Stimulated activated CD8-positive, alpha-beta memory T cell treated with anti-CD3 and anti-CD28 coated beads, Interleukin-2, amount 100 ng/mL, for 1 hour (primary cell): ENCODE measurements around the gene PRKCE.

Source experiments
- DNase-seq, 2 donors: peaks; one replicate each; pipeline ENCODE4 v3.0.0-alpha.2; 2020; ENCODE audit warnings: low read depth in 2 of 2

The PRKCE gene

GRCh38 chr2:45834858-45835257 lies 183.4 kb downstream of the PRKCE start:
- DNase-seq, result no peak

GRCh38 chr2:45836316-45836715 lies 184.8 kb downstream of the PRKCE start:
- no peak for DNase-seq

- no peak for DNase-seq
Measured at GRCh38 chr2:45836740-45837139, 185.3 kb downstream of the PRKCE start.

- DNase-seq, result no peak
Measured at GRCh38 chr2:45837812-45838341, 186.4 kb downstream of the PRKCE start.

- DNase-seq, result no peak
Measured at GRCh38 chr2:45839508-45840251, 188.2 kb downstream of the PRKCE start.

- no peak for DNase-seq
Measured at GRCh38 chr2:45840481-45840880, 189.0 kb downstream of the PRKCE start.

GRCh38 chr2:45841752-45842407 lies 190.4 kb downstream of the PRKCE start:
- no peak for DNase-seq

GRCh38 chr2:45843136-45843535 lies 191.7 kb downstream of the PRKCE start:
- DNase-seq, result no peak

- DNase-seq, result no peak
Measured at GRCh38 chr2:45844796-45845457, 193.5 kb downstream of the PRKCE start.

- DNase-seq, result no peak
Measured at GRCh38 chr2:45845566-45845965, 194.1 kb downstream of the PRKCE start.

- DNase-seq, result no peak
Measured at GRCh38 chr2:45849491-45850283, 198.2 kb downstream of the PRKCE start.

GRCh38 chr2:45850558-45850957 lies 199.1 kb downstream of the PRKCE start:
- DNase-seq, result no peak

GRCh38 chr2:45851111-45851510 lies 199.6 kb downstream of the PRKCE start:
- no peak for DNase-seq

- DNase-seq, result no peak
Measured at GRCh38 chr2:45851576-45852304, 200.3 kb downstream of the PRKCE start.

GRCh38 chr2:45852450-45853150 lies 201.1 kb downstream of the PRKCE start:
- no peak for DNase-seq

GRCh38 chr2:45855374-45855773 lies 203.9 kb downstream of the PRKCE start:
- DNase-seq, result no peak

- no peak for DNase-seq
Measured at GRCh38 chr2:45856391-45857274, 205.2 kb downstream of the PRKCE start.

- no peak for DNase-seq
Measured at GRCh38 chr2:45857275-45857609, 205.8 kb downstream of the PRKCE start.

- DNase-seq, result no peak
Measured at GRCh38 chr2:45857867-45858520, 206.5 kb downstream of the PRKCE start.
